H1 (cell line): Measurements from ENCODE around the gene BAIAP2. TPM values are rescaled to one million over a fixed set of nuclear protein-coding genes. Genes with fewer than 3 reads are reported as not detected.

Experiments
- CTCF ChIA-PET: fragments of 300-600 bp; sonication (Branson Sonifier 250); formaldehyde crosslinking; loops from one replicate; lab custom pipeline; 2021; ENCODE audit not compliant: partially characterized antibody; lab: Charles Lee
- POLR2A ChIA-PET: fragments of 300-600 bp; sonication (Branson Sonifier 250); formaldehyde crosslinking; loops from one replicate; lab custom pipeline; 2021; ENCODE audit warnings: inconsistent platforms; ENCODE audit not compliant: partially characterized antibody; lab: Charles Lee
- DNase-seq, 2 experiments: peaks; one replicate each; pipeline versions ENCODE4 v3.0.0 to v3.0.0-alpha.2; 2010 to 2022; ENCODE audit warnings: low spot score in 2 of 2, low read depth in 1 of 2, mixed read lengths in 1 of 2
- FAIRE-seq: peaks from 2 replicates; lab custom pipeline; 2011; peaks lifted over from hg19 to GRCh38; lab: Jason Lieb, UNC
- H2AFZ ChIP-seq: 2 replicates; pipeline ENCODE4 v1.8.1; 2012; ENCODE audit warnings: low read length, inconsistent platforms
- H2AK5ac ChIP-seq: 2 replicates; pipeline ENCODE4 v1.6.1; 2013; ENCODE audit warnings: low read depth, low read length
- H2BK120ac ChIP-seq: replicated peaks from 2 replicates; pipeline ENCODE3; 2013; ENCODE audit warnings: low read depth, low read length, inconsistent platforms
- H2BK12ac ChIP-seq: 2 replicates; pipeline ENCODE4 v1.6.1; 2013; ENCODE audit warnings: low read depth, low read length
- H2BK15ac ChIP-seq: 2 replicates; pipeline ENCODE4 v1.6.1; 2013; ENCODE audit warnings: low read length
- H2BK20ac ChIP-seq: 2 replicates; pipeline ENCODE4 v1.6.1; 2013; ENCODE audit warnings: low read length
- H2BK5ac ChIP-seq: 2 replicates; pipeline ENCODE4 v1.6.1; 2013; ENCODE audit warnings: low read depth, low read length
- H3K14ac ChIP-seq: 2 replicates; pipeline ENCODE4 v1.6.1; 2013; ENCODE audit warnings: inconsistent platforms; ENCODE audit not compliant: insufficient read length
- H3K18ac ChIP-seq: 2 replicates; pipeline ENCODE4 v1.6.1; 2013; ENCODE audit warnings: low read length; ENCODE audit errors: extremely low read depth
- H3K23ac ChIP-seq: 2 replicates; pipeline ENCODE4 v1.6.1; 2013; ENCODE audit warnings: inconsistent platforms; ENCODE audit not compliant: insufficient read length
- H3K23me2 ChIP-seq: 2 replicates; pipeline ENCODE4 v1.6.1; 2013; ENCODE audit warnings: low read depth, low read length
- H3K27ac ChIP-seq: 2 replicates; pipeline ENCODE4 v1.6.1; 2011; ENCODE audit warnings: low read depth, low read length, inconsistent platforms
- H3K27me3 ChIP-seq, 4 experiments: replicated peaks in 1 of 4; 1 replicate in 1 of 4; 2 replicates in 3 of 4; pipeline versions ENCODE4 v1.6.1 to v1.8.1; 2011 to 2013; ENCODE audit warnings: low read length in 3 of 4, mild to moderate bottlenecking in 3 of 4, inconsistent platforms in 2 of 4, mixed read lengths in 2 of 4, moderate library complexity in 1 of 4; ENCODE audit not compliant: control insufficient read depth in 3 of 4, insufficient read depth in 3 of 4; ENCODE audit errors: extremely low read depth in 1 of 4
- H3K36me3 ChIP-seq, 4 experiments: 2 replicates each; pipeline versions ENCODE4 v1.6.1 to v1.8.1; 2011 to 2013; ENCODE audit warnings: mild to moderate bottlenecking in 4 of 4, low read length in 3 of 4, moderate library complexity in 2 of 4, control low read depth in 1 of 4, inconsistent platforms in 1 of 4; ENCODE audit not compliant: insufficient read depth in 4 of 4, control insufficient read depth in 2 of 4
- H3K4ac ChIP-seq: replicated peaks from 2 replicates; pipeline ENCODE3; 2013; ENCODE audit warnings: low read length, low read depth, mixed read lengths, inconsistent platforms; ENCODE audit not compliant: insufficient read length
- H3K4me1 ChIP-seq, 4 experiments: replicated peaks in 1 of 4; 1 replicate in 1 of 4; 2 replicates in 3 of 4; pipeline versions ENCODE4 v1.6.1 to v1.8.1; 2011 to 2013; ENCODE audit warnings: low read length in 3 of 4, inconsistent platforms in 2 of 4, mixed read lengths in 1 of 4; ENCODE audit not compliant: insufficient read depth in 4 of 4, control insufficient read depth in 3 of 4
- H3K4me2 ChIP-seq, 2 experiments: 2 replicates each; pipeline versions ENCODE4 v1.6.1 to v1.8.1; 2011 to 2013; ENCODE audit warnings: low read depth in 2 of 2, low read length in 2 of 2, control low read depth in 1 of 2, inconsistent platforms in 1 of 2, mild to moderate bottlenecking in 1 of 2; ENCODE audit not compliant: insufficient read depth in 1 of 2
- H3K4me3 ChIP-seq, 4 experiments: fragments of 200-600, 300-600 bp in 1 of 4; sonication (generic), shearing (Covaris generic), sonication (Bioruptor Twin) in 1 of 4; 2 replicates each; pipeline versions ENCODE4 v1.5.1 to v1.8.1; 2011 to 2016; ENCODE audit warnings: low read length in 4 of 4, low read depth in 3 of 4, control low read depth in 2 of 4, inconsistent platforms in 2 of 4, mild to moderate bottlenecking in 2 of 4, mixed read lengths in 1 of 4, moderate library complexity in 1 of 4; ENCODE audit not compliant: insufficient read depth in 2 of 4; ENCODE audit errors: extremely low read depth in 1 of 4
- H3K56ac ChIP-seq: replicated peaks from 2 replicates; pipeline ENCODE3; 2013; ENCODE audit warnings: low read depth, mild to moderate bottlenecking, mixed read lengths, low read length, inconsistent platforms; ENCODE audit not compliant: insufficient read length
- H3K79me1 ChIP-seq: 2 replicates; pipeline ENCODE4 v1.6.1; 2013; ENCODE audit warnings: low read depth, low read length, control low read depth
- H3K79me2 ChIP-seq, 2 experiments: 2 replicates each; pipeline versions ENCODE4 v1.6.1 to v1.8.1; 2012 to 2013; ENCODE audit warnings: low read length in 2 of 2, mild to moderate bottlenecking in 2 of 2, inconsistent platforms in 1 of 2; ENCODE audit not compliant: insufficient read depth in 2 of 2, control insufficient read depth in 1 of 2
- H3K9ac ChIP-seq, 4 experiments: replicated peaks in 1 of 4; 1 replicate in 1 of 4; 2 replicates in 3 of 4; pipeline versions ENCODE4 v1.6.1 to v1.8.1; 2011 to 2013; ENCODE audit warnings: low read depth in 3 of 4, low read length in 3 of 4, control low read depth in 2 of 4, mild to moderate bottlenecking in 2 of 4, moderate library complexity in 2 of 4, inconsistent platforms in 1 of 4; ENCODE audit errors: extremely low read depth in 1 of 4
- H3K9me3 ChIP-seq, 2 experiments: 2 replicates each; pipeline versions ENCODE4 v1.6.1 to v1.8.1; 2012 to 2013; ENCODE audit warnings: mild to moderate bottlenecking in 2 of 2, moderate library complexity in 2 of 2, control low read depth in 1 of 2, inconsistent platforms in 1 of 2, low read depth in 1 of 2, low read length in 1 of 2, mixed read lengths in 1 of 2; ENCODE audit not compliant: insufficient read depth in 2 of 2
- H4K20me1 ChIP-seq, 2 experiments: replicated peaks in 1 of 2; 2 replicates each; pipeline versions ENCODE3 to v1.8.1; 2011 to 2013; ENCODE audit warnings: inconsistent platforms in 2 of 2, low read length in 2 of 2, mild to moderate bottlenecking in 1 of 2; ENCODE audit not compliant: insufficient read depth in 2 of 2, control insufficient read depth in 1 of 2
- H4K5ac ChIP-seq: 2 replicates; pipeline ENCODE4 v1.6.1; 2013; ENCODE audit warnings: low read length, low read depth, mixed read lengths, inconsistent platforms; ENCODE audit not compliant: insufficient read length
- H4K8ac ChIP-seq: 2 replicates; pipeline ENCODE4 v1.8.0; 2013; ENCODE audit warnings: mild to moderate bottlenecking, moderate library complexity, low read length, inconsistent platforms; ENCODE audit not compliant: insufficient read depth; ENCODE audit errors: extremely low read depth
- H4K91ac ChIP-seq: replicated peaks from 2 replicates; pipeline ENCODE3; 2013; ENCODE audit warnings: low read length, mixed read lengths, inconsistent platforms; ENCODE audit not compliant: insufficient read length
- CHD1 ChIP-seq: IDR thresholded peaks from 2 replicates; pipeline ENCODE4 v1.6.1; 2012; ENCODE audit warnings: low read depth, low read length, improper control_type of control experiment
- FOSL1 ChIP-seq: IDR thresholded peaks from 2 replicates; pipeline ENCODE4 v1.6.1; 2011; ENCODE audit warnings: mild to moderate bottlenecking, low read depth, low read length, moderate library complexity; ENCODE audit not compliant: insufficient read depth
- SP2 ChIP-seq: IDR thresholded peaks from 2 replicates; pipeline ENCODE4 v1.6.1; 2012; ENCODE audit warnings: mild to moderate bottlenecking, low read length, inconsistent platforms
- TEAD4 ChIP-seq: IDR thresholded peaks from 2 replicates; pipeline ENCODE4 v1.6.1; 2012; ENCODE audit warnings: low read depth, low read length, inconsistent platforms, mixed read lengths
- ZNF274 ChIP-seq: IDR thresholded peaks from 2 replicates; pipeline ENCODE4 v1.7.0; 2012; ENCODE audit warnings: low read length, borderline replicate concordance; ENCODE audit errors: extremely low read depth
- WGBS, 2 experiments: shearing (Covaris generic) in 1 of 2; methylation state at CpG; one replicate each; pipeline versions ENCODE4 v1.1.6 to v1.1.7; 2013 to 2015; ENCODE audit warnings: low lambda C conversion rate in 2 of 2, mixed read lengths in 2 of 2, inconsistent platforms in 1 of 2, low coverage in 1 of 2, missing lambda C conversion rate in 1 of 2; ENCODE audit not compliant: insufficient replicate concordance in 2 of 2, insufficient coverage in 1 of 2, insufficient read length in 1 of 2; ENCODE audit errors: extremely low coverage in 1 of 2, missing lambda C conversion rate in 1 of 2; 5-methylcytosine and 5-hydroxymethylcytosine counted together
- polyA plus RNA-seq, 7 experiments: library from polyadenylated mRNA; depleted of rRNA in 3 of 7; stranded (reverse) in 5 of 7; unstranded in 2 of 7; fragments of >200 nt in 5 of 7; fragments of 200-250 nt in 2 of 7; gene quantifications; 1 replicate in 5 of 7; 2 replicates in 1 of 7; 4 replicates in 1 of 7; pipeline versions ENCODE4 v1.2.1 to v1.2.3, GENCODE V29; 2011 to 2013; ENCODE audit warnings: missing spikeins in 2 of 7, mixed read lengths in 2 of 7
- total RNA-seq: library from RNA; stranded (reverse); fragmentation: NEBNext Ultra II Directional; extraction: Animal tissue kit (Norgen Biotek cat#: 25700); gene quantifications from 2 replicates; pipeline ENCODE4 v1.2.1, GENCODE V29; 2021
- TF ChIP-seq, protein P1 (sequence below): IDR thresholded peaks from 2 replicates; pipeline ENCODE4 v1.6.1; 2011; ENCODE audit warnings: low read length, improper control_type of control experiment

BAIAP2 gene
- total and polyA plus RNA-seq, 2 of the 8 experiments (the other 6 are each of a cell fraction or from before 2014, with no cell fraction given) = 10.0 to 22.8 TPM

DNA sequence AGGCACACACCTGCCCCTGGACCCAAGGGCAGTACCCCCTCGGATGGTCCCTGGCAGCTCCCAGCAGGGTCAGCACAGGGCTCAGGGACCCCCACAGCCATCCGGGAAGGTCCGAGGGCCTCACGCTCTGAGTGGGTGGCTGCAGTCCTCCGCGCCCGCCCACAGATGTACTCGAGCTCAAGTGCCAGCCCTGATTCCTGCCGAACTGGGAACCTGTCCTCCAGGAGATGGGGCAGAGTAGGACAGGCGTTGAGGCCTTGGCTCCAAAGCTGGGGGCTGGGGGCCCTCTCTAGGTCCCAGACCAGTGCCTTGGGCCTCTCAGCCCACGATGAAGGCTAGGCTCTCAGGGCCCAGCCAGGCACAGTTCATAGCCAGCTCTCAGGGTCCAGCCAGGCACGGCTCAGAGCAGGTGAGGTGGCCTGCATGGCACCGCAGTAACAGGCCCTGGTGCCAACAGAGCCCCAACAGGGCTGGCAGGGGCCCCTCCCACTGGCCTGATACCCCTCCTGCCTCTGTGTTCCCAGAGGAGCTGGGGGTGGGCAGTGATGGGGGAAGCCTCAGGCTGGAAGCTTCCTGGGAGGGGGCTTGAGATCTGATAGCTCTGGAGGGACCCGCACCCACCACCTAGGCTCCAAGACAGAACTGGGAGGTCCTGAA is 94.9 kb downstream of the BAIAP2 start:
- H3K9me3 ChIP-seq = no peaks in the 10 kb centered on the region
- H3K4me1 ChIP-seq = peaks cover 0 to 11% (median 6%) of the 10 kb centered on the region in 4 experiments; a peak in 3 of 7 replicates
- no peak overlapping the region for H3K4me3 ChIP-seq
- H4K91ac ChIP-seq = no peak overlapping the region
- H4K8ac ChIP-seq = no peak overlapping the region; the same call in 1 of the 2 replicates
- DNase-seq (no peak), FAIRE-seq (no peak)
- H3K27ac ChIP-seq = no peak overlapping the region
- WGBS, 2 experiments = 90% methylated on average over 14 of the region's 14 CpGs; no CpG with 5 or more reads in 1 of the 2 experiments
- POLR2A ChIA-PET = interaction anchor here (1.3 kb wide), 1 partner anchor 10 kb away, joined by 3 read pairs; no protein-coding TSS in a partner anchor
- H3K23me2 ChIP-seq = no peaks in the 10 kb centered on the region
- no peak overlapping the region for H4K5ac ChIP-seq
- no peak overlapping the region for H2BK15ac ChIP-seq
- no peak overlapping the region for H2BK120ac ChIP-seq
- H2BK20ac ChIP-seq = no peak overlapping the region
- no peak overlapping the region for H3K4ac ChIP-seq
- H3K14ac ChIP-seq = no peak overlapping the region
- H4K20me1 ChIP-seq = peaks cover 0 to 2% of the 10 kb centered on the region in 2 experiments
- no peak overlapping the region for H3K4me2 ChIP-seq
- H3K36me3 ChIP-seq = no peaks in the 10 kb centered on the region
- H3K56ac ChIP-seq = no peak overlapping the region
- H2BK5ac ChIP-seq = no peak overlapping the region
- H3K79me2 ChIP-seq = no peaks in the 10 kb centered on the region
- H2AFZ ChIP-seq = no peak overlapping the region
- H3K18ac ChIP-seq = no peak overlapping the region
- no peaks in the 10 kb centered on the region for H3K79me1 ChIP-seq
- no peak overlapping the region for H2AK5ac ChIP-seq
- no peaks in the 10 kb centered on the region for H3K27me3 ChIP-seq
- H3K23ac ChIP-seq = no peak overlapping the region
- H3K9ac ChIP-seq = no peak overlapping the region
- CTCF ChIA-PET = interaction anchor here (0.7 to 1.6 kb wide), 27 partner anchors 8 to 141 kb away, joined by 3 to 8 read pairs (median 3); no protein-coding TSS in a partner anchor
- no peak overlapping the region for H2BK12ac ChIP-seq
- TF ChIP-seq FOSL1 = no peak
- TF ChIP-seq, protein P1, sequence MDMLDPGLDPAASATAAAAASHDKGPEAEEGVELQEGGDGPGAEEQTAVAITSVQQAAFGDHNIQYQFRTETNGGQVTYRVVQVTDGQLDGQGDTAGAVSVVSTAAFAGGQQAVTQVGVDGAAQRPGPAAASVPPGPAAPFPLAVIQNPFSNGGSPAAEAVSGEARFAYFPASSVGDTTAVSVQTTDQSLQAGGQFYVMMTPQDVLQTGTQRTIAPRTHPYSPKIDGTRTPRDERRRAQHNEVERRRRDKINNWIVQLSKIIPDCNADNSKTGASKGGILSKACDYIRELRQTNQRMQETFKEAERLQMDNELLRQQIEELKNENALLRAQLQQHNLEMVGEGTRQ = no peak
- TF ChIP-seq ZNF274 = no peak
- TF ChIP-seq TEAD4 = no peak
- no peak for TF ChIP-seq CHD1
- TF ChIP-seq SP2 = no peak
- TF ChIP-seq, all 59 proteins: peak for 0
